ENCODE measurements around the gene MINDY4B.

Gene MINDY4B

DNA sequence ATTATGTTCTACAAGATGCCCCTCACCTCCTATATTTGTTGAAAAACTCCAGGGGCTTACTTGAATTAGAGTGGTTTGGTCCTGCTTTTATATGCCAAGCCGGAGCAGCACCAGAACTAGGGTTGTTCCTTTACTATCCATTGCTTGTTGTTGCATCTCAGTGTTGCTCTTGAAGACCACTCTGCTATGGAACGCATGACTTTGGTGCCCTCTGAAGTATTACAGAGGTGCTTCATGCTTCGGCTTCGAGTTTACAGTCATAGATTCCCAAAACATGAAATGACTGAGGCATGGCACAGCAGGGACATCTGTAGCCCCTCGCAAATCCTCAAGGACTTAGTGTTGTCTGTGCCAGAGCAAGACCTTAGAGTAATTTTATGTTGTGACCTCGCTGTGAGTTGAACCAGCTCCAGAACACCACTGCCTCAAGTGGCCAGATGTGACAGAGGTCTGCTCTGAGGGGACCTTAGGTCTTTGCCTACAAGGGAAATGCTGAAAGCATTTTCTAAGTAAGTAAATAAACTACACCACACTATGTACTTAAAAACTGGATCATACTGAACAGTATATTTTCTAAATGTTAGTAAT is 75.1 kb downstream of the MINDY4B start:
- no peaks in the 10 kb centered on the region for H3K36me3 ChIP-seq (ENCODE audit: control insufficient read depth in 2 of 2, insufficient read depth in 1 of 2, low read length in 2 of 2)
- no peak overlapping the region for H3K4me3 ChIP-seq (ENCODE audit: low read depth, low read length)
- no peaks in the 10 kb centered on the region for H3K9me3 ChIP-seq (ENCODE audit: control insufficient read depth, insufficient read depth, low read depth, low read length)
- no peak for TF ChIP-seq ZNF785 (tag by site-specific recombination; IDR thresholded peaks at IDR 0.05)
- TF ChIP-seq, protein P1, sequence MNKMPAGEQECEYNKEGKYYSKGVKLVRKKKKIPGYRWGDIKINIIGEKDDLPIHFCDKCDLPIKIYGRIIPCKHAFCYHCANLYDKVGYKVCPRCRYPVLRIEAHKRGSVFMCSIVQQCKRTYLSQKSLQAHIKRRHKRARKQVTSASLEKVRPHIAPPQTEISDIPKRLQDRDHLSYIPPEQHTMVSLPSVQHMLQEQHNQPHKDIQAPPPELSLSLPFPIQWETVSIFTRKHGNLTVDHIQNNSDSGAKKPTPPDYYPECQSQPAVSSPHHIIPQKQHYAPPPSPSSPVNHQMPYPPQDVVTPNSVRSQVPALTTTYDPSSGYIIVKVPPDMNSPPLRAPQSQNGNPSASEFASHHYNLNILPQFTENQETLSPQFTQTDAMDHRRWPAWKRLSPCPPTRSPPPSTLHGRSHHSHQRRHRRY (tag by site-specific recombination; IDR thresholded peaks at IDR 0.05), result no peak
- TF ChIP-seq ZNF280D (tag by site-specific recombination; IDR thresholded peaks at IDR 0.05), result no peak
- TF ChIP-seq ZNF248 (tag by site-specific recombination; IDR thresholded peaks at IDR 0.05), result no peak
- TF ChIP-seq ZFHX2 (tag by site-specific recombination; conservative IDR thresholded peaks at IDR 0.05), result no peak
- no peak for TF ChIP-seq ZBTB8A (tag by site-specific recombination; IDR thresholded peaks at IDR 0.05)
- no peak for TF ChIP-seq ZNF830 (tag by site-specific recombination; IDR thresholded peaks at IDR 0.05; ENCODE audit: low read depth)
- TF ChIP-seq ZNF155 (tag by site-specific recombination; IDR thresholded peaks at IDR 0.05), result no peak
- TF ChIP-seq, protein P2, sequence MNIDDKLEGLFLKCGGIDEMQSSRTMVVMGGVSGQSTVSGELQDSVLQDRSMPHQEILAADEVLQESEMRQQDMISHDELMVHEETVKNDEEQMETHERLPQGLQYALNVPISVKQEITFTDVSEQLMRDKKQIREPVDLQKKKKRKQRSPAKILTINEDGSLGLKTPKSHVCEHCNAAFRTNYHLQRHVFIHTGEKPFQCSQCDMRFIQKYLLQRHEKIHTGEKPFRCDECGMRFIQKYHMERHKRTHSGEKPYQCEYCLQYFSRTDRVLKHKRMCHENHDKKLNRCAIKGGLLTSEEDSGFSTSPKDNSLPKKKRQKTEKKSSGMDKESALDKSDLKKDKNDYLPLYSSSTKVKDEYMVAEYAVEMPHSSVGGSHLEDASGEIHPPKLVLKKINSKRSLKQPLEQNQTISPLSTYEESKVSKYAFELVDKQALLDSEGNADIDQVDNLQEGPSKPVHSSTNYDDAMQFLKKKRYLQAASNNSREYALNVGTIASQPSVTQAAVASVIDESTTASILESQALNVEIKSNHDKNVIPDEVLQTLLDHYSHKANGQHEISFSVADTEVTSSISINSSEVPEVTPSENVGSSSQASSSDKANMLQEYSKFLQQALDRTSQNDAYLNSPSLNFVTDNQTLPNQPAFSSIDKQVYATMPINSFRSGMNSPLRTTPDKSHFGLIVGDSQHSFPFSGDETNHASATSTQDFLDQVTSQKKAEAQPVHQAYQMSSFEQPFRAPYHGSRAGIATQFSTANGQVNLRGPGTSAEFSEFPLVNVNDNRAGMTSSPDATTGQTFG (tag by site-specific recombination; IDR thresholded peaks at IDR 0.05; ENCODE audit: borderline replicate concordance), result no peak
- TF ChIP-seq ZNF138 (tag by site-specific recombination; IDR thresholded peaks at IDR 0.05; ENCODE audit: borderline replicate concordance), result no peak
- no peak for TF ChIP-seq ZNF555 (tag by site-specific recombination; conservative IDR thresholded peaks at IDR 0.05)
- no peak for TF ChIP-seq ZNF211 (tag by site-specific recombination; IDR thresholded peaks at IDR 0.05; ENCODE audit: low read depth)
- no peak for TF ChIP-seq ZNF404 (tag by site-specific recombination; IDR thresholded peaks at IDR 0.05)
- no peak for TF ChIP-seq ZNF488 (tag by site-specific recombination; IDR thresholded peaks at IDR 0.05)
- no peak for TF ChIP-seq ZNF302 (tag by site-specific recombination; IDR thresholded peaks at IDR 0.05; ENCODE audit: low read depth)
- no peak for TF ChIP-seq SP3 (tag by site-specific recombination; IDR thresholded peaks at IDR 0.05)
- TF ChIP-seq ZNF174 (tag by site-specific recombination; IDR thresholded peaks at IDR 0.05), result no peak
- TF ChIP-seq, protein P3, sequence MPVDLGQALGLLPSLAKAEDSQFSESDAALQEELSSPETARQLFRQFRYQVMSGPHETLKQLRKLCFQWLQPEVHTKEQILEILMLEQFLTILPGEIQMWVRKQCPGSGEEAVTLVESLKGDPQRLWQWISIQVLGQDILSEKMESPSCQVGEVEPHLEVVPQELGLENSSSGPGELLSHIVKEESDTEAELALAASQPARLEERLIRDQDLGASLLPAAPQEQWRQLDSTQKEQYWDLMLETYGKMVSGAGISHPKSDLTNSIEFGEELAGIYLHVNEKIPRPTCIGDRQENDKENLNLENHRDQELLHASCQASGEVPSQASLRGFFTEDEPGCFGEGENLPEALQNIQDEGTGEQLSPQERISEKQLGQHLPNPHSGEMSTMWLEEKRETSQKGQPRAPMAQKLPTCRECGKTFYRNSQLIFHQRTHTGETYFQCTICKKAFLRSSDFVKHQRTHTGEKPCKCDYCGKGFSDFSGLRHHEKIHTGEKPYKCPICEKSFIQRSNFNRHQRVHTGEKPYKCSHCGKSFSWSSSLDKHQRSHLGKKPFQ (tag by site-specific recombination; IDR thresholded peaks at IDR 0.05), result no peak
- no peaks in the 10 kb centered on the region for H3K4me1 ChIP-seq (ENCODE audit: control insufficient read depth, insufficient read depth, low read length)
- POLR2A ChIA-PET, result no interaction called here
- H3K27ac ChIP-seq (ENCODE audit: extremely low read depth, low read depth, low read length), result no peak overlapping the region
- CTCF ChIA-PET, result interaction anchor here (0.6 to 1.4 kb wide), 4 partner anchors 41 to 1828 kb away, joined by 3 to 5 read pairs (median 4); no protein-coding TSS in a partner anchor
